ENCODE measurements around the gene CAMTA1.
"Not testable (repeated sequence)": the region's sequence is repeated elsewhere in the genome, so short reads cannot be mapped to it uniquely, and the experiment has no call there.

Gene CAMTA1

GRCh38 chr1:7135493-7135892 lies 350.2 kb downstream of the CAMTA1 start:
- H3K9me3 ChIP-seq (ENCODE audit: control insufficient read depth in 1 of 2, low read length in 2 of 2) = no peaks in the 10 kb centered on the region
- H3K27ac ChIP-seq (ENCODE audit: low read length) = no peak overlapping the region
- no peak overlapping the region for H3K4me3 ChIP-seq (ENCODE audit: low read depth in 1 of 2, low read length in 2 of 2)
- no peaks in the 10 kb centered on the region for H3K4me1 ChIP-seq (ENCODE audit: control insufficient read depth in 1 of 2, insufficient read depth in 2 of 2, low read length in 2 of 2)
- H3K27me3 ChIP-seq (ENCODE audit: low read depth, low read length) = no peaks in the 10 kb centered on the region
- no peaks in the 10 kb centered on the region for H3K36me3 ChIP-seq (ENCODE audit: control insufficient read depth in 1 of 2, insufficient read depth in 2 of 2, low read length in 2 of 2)

GRCh38 chr1:7136166-7136953 lies 351.1 kb downstream of the CAMTA1 start:
- no peaks in the 10 kb centered on the region for H3K4me1 ChIP-seq (ENCODE audit: control insufficient read depth in 1 of 2, insufficient read depth in 2 of 2, low read length in 2 of 2)
- no peak overlapping the region for H3K4me3 ChIP-seq (ENCODE audit: low read depth in 1 of 2, low read length in 2 of 2)
- no peaks in the 10 kb centered on the region for H3K9me3 ChIP-seq (ENCODE audit: control insufficient read depth in 1 of 2, low read length in 2 of 2)
- no peaks in the 10 kb centered on the region for H3K36me3 ChIP-seq (ENCODE audit: control insufficient read depth in 1 of 2, insufficient read depth in 2 of 2, low read length in 2 of 2)
- H3K27me3 ChIP-seq (ENCODE audit: low read depth, low read length) = no peaks in the 10 kb centered on the region
- no peak overlapping the region for H3K27ac ChIP-seq (ENCODE audit: low read length)

GRCh38 chr1:7140251-7140650 lies 355.0 kb downstream of the CAMTA1 start:
- Histone ChIP-seq H3K4me1 (ENCODE audit: control insufficient read depth in 1 of 2, insufficient read depth in 2 of 2, low read length in 2 of 2) (no peaks in the 10 kb centered on the region), H3K27me3 (ENCODE audit: low read depth, low read length) (no peaks in the 10 kb centered on the region), H3K4me3 (ENCODE audit: low read depth in 1 of 2, low read length in 2 of 2) (no peak overlapping the region), H3K9me3 (ENCODE audit: control insufficient read depth in 1 of 2, low read length in 2 of 2) (no peaks in the 10 kb centered on the region), H3K36me3 (ENCODE audit: control insufficient read depth in 1 of 2, insufficient read depth in 2 of 2, low read length in 2 of 2) (no peaks in the 10 kb centered on the region), H3K27ac (ENCODE audit: low read length) (no peak overlapping the region)

GRCh38 chr1:7145947-7146346 lies 360.7 kb downstream of the CAMTA1 start:
- H3K27me3 ChIP-seq (ENCODE audit: low read depth, low read length) = no peaks in the 10 kb centered on the region
- no peaks in the 10 kb centered on the region for H3K36me3 ChIP-seq (ENCODE audit: control insufficient read depth in 1 of 2, insufficient read depth in 2 of 2, low read length in 2 of 2)
- H3K9me3 ChIP-seq (ENCODE audit: control insufficient read depth in 1 of 2, low read length in 2 of 2) = no peaks in the 10 kb centered on the region
- H3K4me3 ChIP-seq (ENCODE audit: low read depth in 1 of 2, low read length in 2 of 2) = no peak overlapping the region
- H3K4me1 ChIP-seq (ENCODE audit: control insufficient read depth in 1 of 2, insufficient read depth in 2 of 2, low read length in 2 of 2) = no peaks in the 10 kb centered on the region
- H3K27ac ChIP-seq (ENCODE audit: low read length) = no peak overlapping the region

- no peaks in the 10 kb centered on the region for H3K27me3 ChIP-seq (ENCODE audit: low read depth, low read length)
- no peak overlapping the region for H3K27ac ChIP-seq (ENCODE audit: low read length)
- H3K4me1 ChIP-seq (ENCODE audit: control insufficient read depth in 1 of 2, insufficient read depth in 2 of 2, low read length in 2 of 2) = no peaks in the 10 kb centered on the region
- no peaks in the 10 kb centered on the region for H3K9me3 ChIP-seq (ENCODE audit: control insufficient read depth in 1 of 2, low read length in 2 of 2)
- no peak overlapping the region for H3K4me3 ChIP-seq (ENCODE audit: low read depth in 1 of 2, low read length in 2 of 2)
- H3K36me3 ChIP-seq (ENCODE audit: control insufficient read depth in 1 of 2, insufficient read depth in 2 of 2, low read length in 2 of 2) = no peaks in the 10 kb centered on the region
Observed at GRCh38 chr1:7146710-7147109, 361.5 kb downstream of the CAMTA1 start.

- H3K9me3 ChIP-seq (ENCODE audit: control insufficient read depth in 1 of 2, low read length in 2 of 2); H3K27me3 ChIP-seq (ENCODE audit: low read depth, low read length); H3K27ac ChIP-seq (ENCODE audit: low read length); H3K4me3 ChIP-seq (ENCODE audit: low read depth in 1 of 2, low read length in 2 of 2); H3K36me3 ChIP-seq (ENCODE audit: control insufficient read depth in 1 of 2, insufficient read depth in 2 of 2, low read length in 2 of 2); H3K4me1 ChIP-seq (ENCODE audit: control insufficient read depth in 1 of 2, insufficient read depth in 2 of 2, low read length in 2 of 2): not testable (repeated sequence)
Observed at GRCh38 chr1:7147581-7148282, 362.5 kb downstream of the CAMTA1 start.

- H3K9me3 ChIP-seq (ENCODE audit: control insufficient read depth in 1 of 2, low read length in 2 of 2) = no peaks in the 10 kb centered on the region
- no peak overlapping the region for H3K27ac ChIP-seq (ENCODE audit: low read length)
- H3K36me3 ChIP-seq (ENCODE audit: control insufficient read depth in 1 of 2, insufficient read depth in 2 of 2, low read length in 2 of 2) = no peaks in the 10 kb centered on the region
- no peak overlapping the region for H3K4me3 ChIP-seq (ENCODE audit: low read depth in 1 of 2, low read length in 2 of 2)
- no peaks in the 10 kb centered on the region for H3K4me1 ChIP-seq (ENCODE audit: control insufficient read depth in 1 of 2, insufficient read depth in 2 of 2, low read length in 2 of 2)
- no peaks in the 10 kb centered on the region for H3K27me3 ChIP-seq (ENCODE audit: low read depth, low read length)
Observed at GRCh38 chr1:7149080-7149838, 364.0 kb downstream of the CAMTA1 start.

- H3K9me3 ChIP-seq (ENCODE audit: control insufficient read depth in 1 of 2, low read length in 2 of 2) = no peaks in the 10 kb centered on the region
- H3K27me3 ChIP-seq (ENCODE audit: low read depth, low read length) = no peaks in the 10 kb centered on the region
- H3K27ac ChIP-seq (ENCODE audit: low read length) = no peak overlapping the region
- no peaks in the 10 kb centered on the region for H3K4me1 ChIP-seq (ENCODE audit: control insufficient read depth in 1 of 2, insufficient read depth in 2 of 2, low read length in 2 of 2)
- H3K4me3 ChIP-seq (ENCODE audit: low read depth in 1 of 2, low read length in 2 of 2) = no peak overlapping the region
- H3K36me3 ChIP-seq (ENCODE audit: control insufficient read depth in 1 of 2, insufficient read depth in 2 of 2, low read length in 2 of 2) = no peaks in the 10 kb centered on the region
Observed at GRCh38 chr1:7150724-7151280, 365.5 kb downstream of the CAMTA1 start.

GRCh38 chr1:7151978-7152377 lies 366.7 kb downstream of the CAMTA1 start:
- Histone ChIP-seq H3K27me3 (ENCODE audit: low read depth, low read length) (no peaks in the 10 kb centered on the region), H3K4me3 (ENCODE audit: low read depth in 1 of 2, low read length in 2 of 2) (no peak overlapping the region), H3K36me3 (ENCODE audit: control insufficient read depth in 1 of 2, insufficient read depth in 2 of 2, low read length in 2 of 2) (no peaks in the 10 kb centered on the region), H3K27ac (ENCODE audit: low read length) (no peak overlapping the region), H3K9me3 (ENCODE audit: control insufficient read depth in 1 of 2, low read length in 2 of 2) (no peaks in the 10 kb centered on the region), H3K4me1 (ENCODE audit: control insufficient read depth in 1 of 2, insufficient read depth in 2 of 2, low read length in 2 of 2) (no peaks in the 10 kb centered on the region)

GRCh38 chr1:7152655-7153054 lies 367.4 kb downstream of the CAMTA1 start:
- H3K4me1 ChIP-seq (ENCODE audit: control insufficient read depth in 1 of 2, insufficient read depth in 2 of 2, low read length in 2 of 2) = no peaks in the 10 kb centered on the region
- H3K9me3 ChIP-seq (ENCODE audit: control insufficient read depth in 1 of 2, low read length in 2 of 2) = no peaks in the 10 kb centered on the region
- H3K27me3 ChIP-seq (ENCODE audit: low read depth, low read length) = no peaks in the 10 kb centered on the region
- no peaks in the 10 kb centered on the region for H3K36me3 ChIP-seq (ENCODE audit: control insufficient read depth in 1 of 2, insufficient read depth in 2 of 2, low read length in 2 of 2)
- no peak overlapping the region for H3K4me3 ChIP-seq (ENCODE audit: low read depth in 1 of 2, low read length in 2 of 2)
- no peak overlapping the region for H3K27ac ChIP-seq (ENCODE audit: low read length)

GRCh38 chr1:7153464-7153863 lies 368.2 kb downstream of the CAMTA1 start:
- H3K27me3 ChIP-seq (ENCODE audit: low read depth, low read length) = no peaks in the 10 kb centered on the region
- H3K27ac ChIP-seq (ENCODE audit: low read length) = no peak overlapping the region
- no peaks in the 10 kb centered on the region for H3K4me1 ChIP-seq (ENCODE audit: control insufficient read depth in 1 of 2, insufficient read depth in 2 of 2, low read length in 2 of 2)
- no peaks in the 10 kb centered on the region for H3K9me3 ChIP-seq (ENCODE audit: control insufficient read depth in 1 of 2, low read length in 2 of 2)
- no peaks in the 10 kb centered on the region for H3K36me3 ChIP-seq (ENCODE audit: control insufficient read depth in 1 of 2, insufficient read depth in 2 of 2, low read length in 2 of 2)
- no peak overlapping the region for H3K4me3 ChIP-seq (ENCODE audit: low read depth in 1 of 2, low read length in 2 of 2)

Data from muscle layer of duodenum (tissue), 2 donors.